Esophagus muscularis mucosa (tissue), 4 donors: ENCODE measurements around the gene LRSAM1. TPM values are rescaled to one million over a fixed set of nuclear protein-coding genes. Genes with fewer than 3 reads are reported as not detected.

ENCODE experiments used
- DNase-seq: peaks from one replicate; pipeline ENCODE4 v3.0.0-alpha.2; 2017; ENCODE audit errors: extremely low spot score
- H3K27ac ChIP-seq, 4 donors: fragments of 200-600 bp; sonication (generic); replicated peaks in 1 of 4; 1 replicate in 3 of 4; 2 replicates in 1 of 4; pipeline ENCODE4 v1.5.1; 2016 to 2019; ENCODE audit warnings: mild to moderate bottlenecking in 1 of 4
- H3K27me3 ChIP-seq, 4 donors: fragments of 200-600 bp; sonication (generic); one replicate each; pipeline versions ENCODE4 v1.5.1 to v1.6.0; 2016 to 2019
- H3K36me3 ChIP-seq, 4 donors: fragments of 200-600 bp; sonication (generic); one replicate each; pipeline ENCODE4 v1.5.1; 2016 to 2019
- H3K4me1 ChIP-seq, 4 donors: fragments of 200-600 bp; sonication (generic); one replicate each; pipeline ENCODE4 v1.5.1; 2016 to 2019
- H3K4me3 ChIP-seq, 4 donors: fragments of 200-600 bp; sonication (generic); 1 replicate in 2 of 4; 2 replicates in 2 of 4; pipeline ENCODE4 v1.5.1; 2016 to 2019; ENCODE audit warnings: mild to moderate bottlenecking in 4 of 4, moderate library complexity in 1 of 4
- H3K9me3 ChIP-seq, 4 donors: fragments of 200-600 bp; sonication (generic); 1 replicate in 3 of 4; 2 replicates in 1 of 4; pipeline ENCODE4 v1.5.1; 2016 to 2019
- CTCF ChIP-seq, 3 experiments: fragments of 200-600 bp in 2 of 3; fragments of 450-650 bp in 1 of 3; sonication (generic) in 2 of 3; IDR thresholded peaks; one replicate each; pipeline ENCODE4 v1.5.1; 2017 to 2019; ENCODE audit warnings: antibody characterized with exemption in 3 of 3, mild to moderate bottlenecking in 2 of 3, moderate library complexity in 1 of 3
- EP300 ChIP-seq: sonication (generic); formaldehyde crosslinking; IDR thresholded peaks from one replicate; pipeline ENCODE4 v1.6.1; 2017; ENCODE audit warnings: antibody characterized with exemption
- POLR2A ChIP-seq: fragments of 450-650 bp; IDR thresholded peaks from one replicate; pipeline ENCODE4 v1.6.1; 2017; ENCODE audit warnings: antibody characterized with exemption, moderate library complexity, mild to moderate bottlenecking, low read depth
- POLR2AphosphoS5 ChIP-seq, 2 donors: sonication (generic); formaldehyde crosslinking; IDR thresholded peaks; one replicate each; pipeline ENCODE4 v1.6.1; 2017; ENCODE audit warnings: antibody characterized with exemption in 2 of 2
- WGBS: methylation state at CpG from one replicate; pipeline ENCODE4 v1.1.5; 2018; 5-methylcytosine and 5-hydroxymethylcytosine counted together
- intact Hi-C: fragments of 100-400 bp; cut with DNase I; formaldehyde crosslinking; loops from one replicate; pipeline ENCODE4 v1.15.1; 2023
- total RNA-seq, 4 donors: library from RNA; depleted of rRNA; stranded (reverse); fragments of >200 nt; gene quantifications; one replicate each; pipeline versions ENCODE4 v1.1.0 to v1.2.1, GENCODE V29; 2016

Gene LRSAM1
- total RNA-seq, 4 donors from 2014 or later = 13.6 to 26.2 (median 18.8) TPM

GRCh38 chr9:127492616-127493015 is 41.3 kb downstream of the LRSAM1 start:
- Histone ChIP-seq H3K27ac (no peak overlapping the region), H3K27me3 (no peaks in the 10 kb centered on the region), H3K9me3 (no peaks in the 10 kb centered on the region), H3K36me3 (peaks cover 15 to 100% (median 92%) of the 10 kb centered on the region in 4 donors), H3K4me1 (peaks cover 0 to 10% (median 7%) of the 10 kb centered on the region in 4 donors), H3K4me3 (no peak overlapping the region)
- intact Hi-C loops = no loop called here
- DNase-seq = no peak
- TF ChIP-seq EP300 (no peak), POLR2AphosphoS5 (IDR thresholded peaks at IDR 0.05) (no peak), POLR2A (no peak), CTCF (IDR thresholded peaks at IDR 0.05) (no peak)
- 75% methylated on average over 14 of the region's 14 CpGs for WGBS

GRCh38 chr9:127493592-127494303 is 42.4 kb downstream of the LRSAM1 start:
- peaks cover 15 to 99% (median 92%) of the 10 kb centered on the region in 4 donors for H3K36me3 ChIP-seq
- no peak for TF ChIP-seq POLR2A
- no peak for TF ChIP-seq CTCF (IDR thresholded peaks at IDR 0.05)
- no peak for TF ChIP-seq EP300
- no peak for TF ChIP-seq POLR2AphosphoS5 (IDR thresholded peaks at IDR 0.05)
- intact Hi-C loops = no loop called here
- 88% methylated on average over 8 of the region's 22 CpGs for WGBS
- no peaks in the 10 kb centered on the region for H3K9me3 ChIP-seq
- no peaks in the 10 kb centered on the region for H3K27me3 ChIP-seq
- no peak overlapping the region for H3K4me3 ChIP-seq
- H3K4me1 ChIP-seq = peaks cover 0 to 10% (median 7%) of the 10 kb centered on the region in 4 donors
- no peak for DNase-seq
- no peak overlapping the region for H3K27ac ChIP-seq

- Histone ChIP-seq H3K36me3 (peaks cover 15 to 93% (median 89%) of the 10 kb centered on the region in 4 donors), H3K27ac (no peak overlapping the region)
- WGBS = 94% methylated on average over 8 of the region's 9 CpGs
Observed at GRCh38 chr9:127494304-127494702, 43.0 kb downstream of the LRSAM1 start.

GRCh38 chr9:127495884-127496555 is 44.7 kb downstream of the LRSAM1 start:
- Histone ChIP-seq H3K36me3 (peaks cover 15 to 84% (median 77%) of the 10 kb centered on the region in 4 donors), H3K4me3 (no peak overlapping the region), H3K27me3 (no peaks in the 10 kb centered on the region), H3K27ac (no peak overlapping the region), H3K4me1 (peaks cover 0 to 10% (median 7%) of the 10 kb centered on the region in 4 donors), H3K9me3 (no peaks in the 10 kb centered on the region)
- no peak for DNase-seq
- intact Hi-C loops = no loop called here
- 80% methylated on average over 8 of the region's 14 CpGs for WGBS
- TF ChIP-seq EP300 = no peak
- TF ChIP-seq POLR2AphosphoS5 (IDR thresholded peaks at IDR 0.05) = no peak
- no peak for TF ChIP-seq CTCF (IDR thresholded peaks at IDR 0.05)
- TF ChIP-seq POLR2A = no peak

More at GRCh38 chr9:127494304-127494702, 43.0 kb downstream of the LRSAM1 start:
- no peak for TF ChIP-seq POLR2A
- TF ChIP-seq EP300 = no peak
- no peak for TF ChIP-seq POLR2AphosphoS5 (IDR thresholded peaks at IDR 0.05)
- no peak for TF ChIP-seq CTCF (IDR thresholded peaks at IDR 0.05)
- Histone ChIP-seq H3K4me3 (no peak overlapping the region), H3K4me1 (peaks cover 0 to 10% (median 7%) of the 10 kb centered on the region in 4 donors), H3K27me3 (no peaks in the 10 kb centered on the region), H3K9me3 (no peaks in the 10 kb centered on the region)
- intact Hi-C loops = no loop called here
- DNase-seq = no peak
